A549 (cell line): ENCODE results near the gene HSPG2.

Experiments
- CEBPB ChIP-seq, 2 experiments: fragments of >200 bp in 1 of 2; sonication (Bioruptor Twin) in 1 of 2; formaldehyde crosslinking in 1 of 2; IDR thresholded peaks; 2 replicates each; pipeline ENCODE4 v1.6.1; 2012 to 2016
- FOSL2 ChIP-seq, 2 experiments: fragments of 450-650 bp in 1 of 2; fragments of >200 bp in 1 of 2; sonication (Bioruptor Twin) in 1 of 2; formaldehyde crosslinking; IDR thresholded peaks; 2 replicates each; pipeline versions ENCODE4 v1.5.0 to v1.6.1; 2016 to 2020; ENCODE audit warnings: mild to moderate bottlenecking in 1 of 2, moderate library complexity in 1 of 2
- MAFK ChIP-seq: fragments of 450-650 bp; IDR thresholded peaks from 2 replicates; pipeline ENCODE4 v1.6.1; 2014; ENCODE audit not compliant: partially characterized antibody
- POLR2A ChIP-seq: IDR thresholded peaks from 2 replicates; pipeline ENCODE4 v1.6.1; 2012; ENCODE audit warnings: mild to moderate bottlenecking, low read length
- POLR2AphosphoS2 ChIP-seq: conservative IDR thresholded peaks from 2 replicates; pipeline ENCODE4 v1.6.1; 2012; ENCODE audit warnings: low read length, improper control_type of control experiment, inconsistent platforms
- RAD21 ChIP-seq, 2 experiments: fragments of >200 bp in 1 of 2; sonication (Bioruptor Twin) in 1 of 2; formaldehyde crosslinking in 1 of 2; IDR thresholded peaks in 1 of 2; conservative IDR thresholded peaks in 1 of 2; 2 replicates in 1 of 2; 3 replicates in 1 of 2; pipeline ENCODE4 v1.6.1; 2012 to 2018; ENCODE audit warnings: inconsistent platforms in 1 of 2
- RARB ChIP-seq: fragments of 250-450 bp; sonication (Bioruptor Pico); IDR thresholded peaks from 2 replicates; pipeline ENCODE4 v1.8.0; 2021; ENCODE audit warnings: mild to moderate bottlenecking, moderate library complexity
- REST ChIP-seq: fragments of 200-600 bp; sonication (generic); IDR thresholded peaks from 2 replicates; pipeline ENCODE4 v1.6.1; 2016; ENCODE audit warnings: antibody characterized with exemption, mild to moderate bottlenecking, moderate library complexity
- RFX5 ChIP-seq: fragments of 450-650 bp; IDR thresholded peaks from 2 replicates; pipeline ENCODE4 v1.7.1; 2014; ENCODE audit warnings: antibody characterized with exemption, mild to moderate bottlenecking, moderate library complexity
- ZC3H11A ChIP-seq: fragments of 450-650 bp; IDR thresholded peaks from 2 replicates; pipeline ENCODE4 v1.6.1; 2014; ENCODE audit warnings: antibody characterized with exemption, mild to moderate bottlenecking
- ZFP36 ChIP-seq: fragments of 450-650 bp; IDR thresholded peaks from 2 replicates; pipeline ENCODE4 v1.6.1; 2014; ENCODE audit warnings: borderline replicate concordance; ENCODE audit not compliant: partially characterized antibody
- TF ChIP-seq, protein P1 (sequence below): fragments of >200 bp; sonication (Bioruptor Twin); formaldehyde crosslinking; IDR thresholded peaks from 3 replicates; pipeline ENCODE4 v1.5.1; 2016
- TF ChIP-seq, protein P2 (sequence below): IDR thresholded peaks from 2 replicates; pipeline ENCODE4 v1.6.1; 2012

GRCh38 chr1:21935891-21936365 is 1.2 kb downstream of the HSPG2 start:
- TF ChIP-seq MAFK (no peak), RAD21 (conservative IDR thresholded peaks at IDR 0.05 in 1 of 2, IDR thresholded peaks at IDR 0.05 in 1 of 2) (no peak), POLR2AphosphoS2 (no peak), CEBPB (IDR thresholded peaks at IDR 0.05) (no peak), ZFP36 (no peak), RARB (CRISPR knock-in tag) (no peak), POLR2A (no peak; the same call in 1 of the 2 replicates), ZC3H11A (no peak), RFX5 (no peak), REST (no peak), FOSL2 (IDR thresholded peaks at IDR 0.05) (no peak), FOSL2 (CRISPR knock-in tag; IDR thresholded peaks at IDR 0.05) (no peak)
- TF ChIP-seq, protein P1, sequence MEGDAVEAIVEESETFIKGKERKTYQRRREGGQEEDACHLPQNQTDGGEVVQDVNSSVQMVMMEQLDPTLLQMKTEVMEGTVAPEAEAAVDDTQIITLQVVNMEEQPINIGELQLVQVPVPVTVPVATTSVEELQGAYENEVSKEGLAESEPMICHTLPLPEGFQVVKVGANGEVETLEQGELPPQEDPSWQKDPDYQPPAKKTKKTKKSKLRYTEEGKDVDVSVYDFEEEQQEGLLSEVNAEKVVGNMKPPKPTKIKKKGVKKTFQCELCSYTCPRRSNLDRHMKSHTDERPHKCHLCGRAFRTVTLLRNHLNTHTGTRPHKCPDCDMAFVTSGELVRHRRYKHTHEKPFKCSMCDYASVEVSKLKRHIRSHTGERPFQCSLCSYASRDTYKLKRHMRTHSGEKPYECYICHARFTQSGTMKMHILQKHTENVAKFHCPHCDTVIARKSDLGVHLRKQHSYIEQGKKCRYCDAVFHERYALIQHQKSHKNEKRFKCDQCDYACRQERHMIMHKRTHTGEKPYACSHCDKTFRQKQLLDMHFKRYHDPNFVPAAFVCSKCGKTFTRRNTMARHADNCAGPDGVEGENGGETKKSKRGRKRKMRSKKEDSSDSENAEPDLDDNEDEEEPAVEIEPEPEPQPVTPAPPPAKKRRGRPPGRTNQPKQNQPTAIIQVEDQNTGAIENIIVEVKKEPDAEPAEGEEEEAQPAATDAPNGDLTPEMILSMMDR = no peak
- TF ChIP-seq, protein P2, sequence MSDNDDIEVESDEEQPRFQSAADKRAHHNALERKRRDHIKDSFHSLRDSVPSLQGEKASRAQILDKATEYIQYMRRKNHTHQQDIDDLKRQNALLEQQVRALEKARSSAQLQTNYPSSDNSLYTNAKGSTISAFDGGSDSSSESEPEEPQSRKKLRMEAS = no peak
